Astrocyte (in vitro differentiated cells and primary cell): Measurements from ENCODE around the gene CDH20. TPM values are rescaled to one million over a fixed set of nuclear protein-coding genes. Genes with fewer than 3 reads are reported as not detected.
A peak's percentile ranks its signal among the peaks of the same experiment; 100 is the strongest.

ENCODE experiments used
- DNase-seq: peaks from one replicate; pipeline ENCODE4 v3.0.0-alpha.2; 2010; ENCODE audit warnings: low read depth
- FAIRE-seq: peaks from 2 replicates; lab custom pipeline; 2011; peaks lifted over from hg19 to GRCh38; lab: Jason Lieb, UNC
- H2AFZ ChIP-seq: 2 replicates; pipeline ENCODE4 v1.6.0; 2012; ENCODE audit warnings: low read depth, low read length, inconsistent platforms
- H3K27ac ChIP-seq: 2 replicates; pipeline ENCODE4 v1.5.1; 2011; ENCODE audit warnings: low read depth, low read length, inconsistent platforms
- H3K27me3 ChIP-seq: 2 replicates; pipeline ENCODE4 v1.6.0; 2011; ENCODE audit warnings: low read length, inconsistent platforms; ENCODE audit not compliant: insufficient read depth
- H3K36me3 ChIP-seq: 2 replicates; pipeline ENCODE4 v1.5.1; 2011; ENCODE audit warnings: low read length, inconsistent platforms; ENCODE audit not compliant: insufficient read depth
- H3K4me1 ChIP-seq: 2 replicates; pipeline ENCODE4 v1.5.1; 2011; ENCODE audit warnings: low read length, inconsistent platforms; ENCODE audit not compliant: insufficient read depth
- H3K4me2 ChIP-seq: 2 replicates; pipeline ENCODE4 v1.6.0; 2012; ENCODE audit warnings: low read length, inconsistent platforms
- H3K4me3 ChIP-seq: 2 replicates; pipeline ENCODE4 v1.5.1; 2011; ENCODE audit warnings: low read depth, mild to moderate bottlenecking, low read length, inconsistent platforms; ENCODE audit not compliant: insufficient read depth
- H3K79me2 ChIP-seq: 2 replicates; pipeline ENCODE4 v1.6.0; 2012; ENCODE audit warnings: mild to moderate bottlenecking, low read length, inconsistent platforms; ENCODE audit not compliant: insufficient read depth
- H3K9ac ChIP-seq: 2 replicates; pipeline ENCODE4 v1.6.0; 2012; ENCODE audit warnings: mild to moderate bottlenecking, low read length, inconsistent platforms
- H3K9me3 ChIP-seq: 2 replicates; pipeline ENCODE4 v1.5.1; 2012; ENCODE audit warnings: low read depth, mild to moderate bottlenecking, low read length, inconsistent platforms; ENCODE audit not compliant: insufficient read depth
- H4K20me1 ChIP-seq: 2 replicates; pipeline ENCODE4 v1.6.0; 2012; ENCODE audit warnings: low read length, inconsistent platforms; ENCODE audit not compliant: insufficient read depth
- H3K27ac Mint-ChIP-seq: one replicate; pipeline ENCODE4 v1.8.0; 2021; ENCODE audit warnings: mild to moderate bottlenecking, mixed read lengths; ENCODE audit not compliant: unreplicated experiment
- H3K27me3 Mint-ChIP-seq: one replicate; pipeline ENCODE4 v1.8.0; 2021; ENCODE audit warnings: low read depth, mixed read lengths; ENCODE audit not compliant: unreplicated experiment
- H3K36me3 Mint-ChIP-seq: one replicate; pipeline ENCODE4 v1.8.0; 2021; ENCODE audit warnings: low read depth, mixed read lengths; ENCODE audit not compliant: unreplicated experiment
- H3K4me1 Mint-ChIP-seq: one replicate; pipeline ENCODE4 v1.8.0; 2021; ENCODE audit warnings: low read depth, mixed read lengths; ENCODE audit not compliant: unreplicated experiment
- H3K4me3 Mint-ChIP-seq: one replicate; pipeline ENCODE4 v1.8.0; 2021; ENCODE audit warnings: mild to moderate bottlenecking, moderate library complexity, mixed read lengths; ENCODE audit not compliant: unreplicated experiment
- H3K9me3 Mint-ChIP-seq: one replicate; pipeline ENCODE4 v1.8.0; 2021; ENCODE audit warnings: mild to moderate bottlenecking, mixed read lengths; ENCODE audit not compliant: unreplicated experiment
- EZH2 ChIP-seq: IDR thresholded peaks from 2 replicates; pipeline ENCODE4 v1.6.1; 2012; ENCODE audit warnings: mild to moderate bottlenecking, low read length, inconsistent platforms; ENCODE audit not compliant: insufficient read depth
- total RNA-seq: library from RNA; stranded (reverse); gene quantifications from 2 replicates; pipeline ENCODE4 v1.2.1, GENCODE V29; 2021
- TF ChIP-seq, protein P1 (sequence below): IDR thresholded peaks from 2 replicates; pipeline ENCODE4 v1.5.1; 2011; ENCODE audit warnings: low read depth, mild to moderate bottlenecking, inconsistent platforms, low read length, moderate library complexity; ENCODE audit not compliant: insufficient read depth

The CDH20 gene
- total RNA-seq, 1 donor from 2014 or later: not detected

DNA sequence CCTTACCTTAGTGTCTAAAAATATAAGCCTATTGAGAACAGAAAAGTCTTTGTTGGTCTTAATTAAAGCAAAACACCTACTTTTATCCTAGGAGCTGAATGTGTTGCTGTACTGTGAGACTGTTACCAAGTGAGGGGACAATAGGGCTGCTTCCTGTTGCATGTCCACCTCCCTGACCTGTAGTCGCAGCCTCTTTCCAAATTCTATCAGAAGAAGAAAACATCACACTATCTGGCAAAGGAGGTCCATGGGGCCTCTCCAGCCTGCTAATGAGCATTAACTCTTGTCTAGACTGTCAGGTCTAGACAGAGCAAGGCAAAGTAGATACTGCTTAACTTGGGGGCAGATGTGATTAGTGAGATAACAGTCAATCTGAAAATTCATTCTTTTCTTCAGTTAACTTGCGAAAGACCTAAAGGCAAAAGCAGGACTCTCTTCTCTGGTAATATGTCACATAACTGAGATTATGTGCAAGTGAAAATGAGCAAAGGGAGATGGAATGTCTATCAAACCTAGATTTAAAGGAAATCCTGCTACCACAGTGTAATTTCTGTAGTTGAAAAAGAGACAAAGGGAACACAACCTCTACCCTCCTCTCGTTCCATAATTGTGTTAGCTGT, 66.9 kb downstream of the CDH20 start:
- no peaks in the 10 kb centered on the region for H4K20me1 ChIP-seq
- H3K9me3 ChIP-seq: no peaks in the 10 kb centered on the region
- H3K4me2 ChIP-seq: peak overlapping the region; percentile 74
- peak overlapping the region; percentile 8 for H3K4me3 ChIP-seq
- peak overlapping the region; percentile 68 for H3K27ac ChIP-seq
- FAIRE-seq (no peak), DNase-seq (peak; percentile 3)
- peak overlapping the region; percentile 38 for H3K9ac ChIP-seq
- H2AFZ ChIP-seq: no peak overlapping the region
- no peaks in the 10 kb centered on the region for H3K27me3 Mint-ChIP-seq
- H3K36me3 Mint-ChIP-seq: no peaks in the 10 kb centered on the region
- H3K27me3 ChIP-seq: no peaks in the 10 kb centered on the region
- H3K36me3 ChIP-seq: no peaks in the 10 kb centered on the region
- no peak overlapping the region for H3K27ac Mint-ChIP-seq
- no peaks in the 10 kb centered on the region for H3K79me2 ChIP-seq
- no peak overlapping the region for H3K4me3 Mint-ChIP-seq
- H3K9me3 Mint-ChIP-seq: peaks cover 2% of the 10 kb centered on the region
- H3K4me1 ChIP-seq: peaks cover 26% of the 10 kb centered on the region
- H3K4me1 Mint-ChIP-seq: peaks cover 14% of the 10 kb centered on the region
- TF ChIP-seq, protein P1, sequence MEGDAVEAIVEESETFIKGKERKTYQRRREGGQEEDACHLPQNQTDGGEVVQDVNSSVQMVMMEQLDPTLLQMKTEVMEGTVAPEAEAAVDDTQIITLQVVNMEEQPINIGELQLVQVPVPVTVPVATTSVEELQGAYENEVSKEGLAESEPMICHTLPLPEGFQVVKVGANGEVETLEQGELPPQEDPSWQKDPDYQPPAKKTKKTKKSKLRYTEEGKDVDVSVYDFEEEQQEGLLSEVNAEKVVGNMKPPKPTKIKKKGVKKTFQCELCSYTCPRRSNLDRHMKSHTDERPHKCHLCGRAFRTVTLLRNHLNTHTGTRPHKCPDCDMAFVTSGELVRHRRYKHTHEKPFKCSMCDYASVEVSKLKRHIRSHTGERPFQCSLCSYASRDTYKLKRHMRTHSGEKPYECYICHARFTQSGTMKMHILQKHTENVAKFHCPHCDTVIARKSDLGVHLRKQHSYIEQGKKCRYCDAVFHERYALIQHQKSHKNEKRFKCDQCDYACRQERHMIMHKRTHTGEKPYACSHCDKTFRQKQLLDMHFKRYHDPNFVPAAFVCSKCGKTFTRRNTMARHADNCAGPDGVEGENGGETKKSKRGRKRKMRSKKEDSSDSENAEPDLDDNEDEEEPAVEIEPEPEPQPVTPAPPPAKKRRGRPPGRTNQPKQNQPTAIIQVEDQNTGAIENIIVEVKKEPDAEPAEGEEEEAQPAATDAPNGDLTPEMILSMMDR: no peak
- TF ChIP-seq EZH2: no peak

DNA sequence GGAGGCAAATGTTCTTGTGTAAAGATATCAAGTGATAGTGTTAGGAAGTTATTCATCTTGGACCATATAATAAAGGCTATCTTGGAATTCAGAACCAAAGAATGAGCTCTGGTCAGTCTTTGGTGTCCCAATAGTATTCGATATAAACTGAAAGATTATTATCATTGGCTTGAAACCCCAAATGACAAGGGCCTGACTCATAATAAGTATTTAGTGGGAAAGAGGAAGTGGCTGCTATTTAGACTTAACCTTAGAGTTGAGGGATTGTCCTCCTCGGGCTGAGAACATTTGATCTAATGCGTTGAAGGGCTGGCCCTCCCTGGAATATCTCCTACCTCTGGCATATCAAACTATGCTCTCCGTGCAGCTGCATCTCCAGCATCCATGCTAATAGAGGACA, 67.5 kb downstream of the CDH20 start:
- FAIRE-seq: peak; percentile 73

More for the DNA sequence above, 67.5 kb downstream of the CDH20 start:
- Histone ChIP-seq H3K9ac (peak overlapping the region; percentile 38), H2AFZ (no peak overlapping the region), H3K4me3 (peak overlapping the region; percentile 8), H3K4me1 (peaks cover 26% of the 10 kb centered on the region), H3K27me3 (no peaks in the 10 kb centered on the region), H3K9me3 (no peaks in the 10 kb centered on the region), H3K36me3 (no peaks in the 10 kb centered on the region), H3K27ac (peak overlapping the region; percentile 68), H3K4me2 (peak overlapping the region; percentile 74), H4K20me1 (no peaks in the 10 kb centered on the region), H3K79me2 (no peaks in the 10 kb centered on the region)
- no peak overlapping the region for H3K4me3 Mint-ChIP-seq
- peaks cover 2% of the 10 kb centered on the region for H3K9me3 Mint-ChIP-seq
- peak; percentile 84 for DNase-seq
- H3K27ac Mint-ChIP-seq: no peak overlapping the region
- peaks cover 14% of the 10 kb centered on the region for H3K4me1 Mint-ChIP-seq
- no peak for TF ChIP-seq EZH2
- TF ChIP-seq, protein P1: no peak
- H3K27me3 Mint-ChIP-seq: no peaks in the 10 kb centered on the region
- no peaks in the 10 kb centered on the region for H3K36me3 Mint-ChIP-seq
